HG02970 (cell line): ENCODE data around the gene ADM.

Source experiments
- ATAC-seq: cut with Tn5 transposase; IDR thresholded peaks from one replicate; pipeline ENCODE4 v1.9.1; 2021; ENCODE audit warnings: mild to moderate bottlenecking, moderate library complexity, moderate number of reproducible peaks; ENCODE audit not compliant: unreplicated experiment, low FRiP score

Gene ADM

DNA sequence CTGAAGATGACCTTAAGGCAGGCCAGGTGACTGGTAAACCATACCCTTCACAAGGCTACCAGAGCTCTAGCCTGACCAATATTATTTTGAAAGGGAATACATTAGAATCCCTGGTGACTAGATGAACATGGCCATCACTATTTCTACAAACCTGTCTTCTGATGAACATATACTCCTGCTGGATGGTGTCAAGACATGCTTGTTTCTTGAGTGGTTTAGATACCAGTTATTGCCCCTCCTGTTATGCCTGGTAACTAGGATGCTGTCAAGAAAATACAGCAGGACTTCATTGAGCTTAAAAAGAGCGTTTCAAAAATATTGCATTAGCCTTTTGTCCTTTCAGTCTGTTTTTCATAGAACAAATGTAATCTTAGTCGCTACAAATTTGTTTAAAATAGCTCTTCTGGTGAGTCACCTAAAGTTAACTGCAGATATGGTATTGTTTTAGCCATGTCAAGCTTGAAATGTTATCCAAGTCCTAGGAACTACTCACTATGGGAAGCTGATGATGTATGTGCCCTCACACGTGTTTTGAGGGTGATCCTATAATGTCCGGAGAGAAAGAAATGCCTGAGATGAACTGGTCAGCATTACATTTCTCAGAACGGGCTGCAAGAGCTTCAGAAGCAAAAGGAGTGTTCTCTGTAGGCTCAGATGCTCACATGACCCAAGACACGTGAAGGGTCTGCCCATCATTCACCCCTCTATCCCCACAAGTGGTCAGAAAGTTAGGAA, 20.6 kb downstream of the ADM start:
- ATAC-seq = no peak

DNA sequence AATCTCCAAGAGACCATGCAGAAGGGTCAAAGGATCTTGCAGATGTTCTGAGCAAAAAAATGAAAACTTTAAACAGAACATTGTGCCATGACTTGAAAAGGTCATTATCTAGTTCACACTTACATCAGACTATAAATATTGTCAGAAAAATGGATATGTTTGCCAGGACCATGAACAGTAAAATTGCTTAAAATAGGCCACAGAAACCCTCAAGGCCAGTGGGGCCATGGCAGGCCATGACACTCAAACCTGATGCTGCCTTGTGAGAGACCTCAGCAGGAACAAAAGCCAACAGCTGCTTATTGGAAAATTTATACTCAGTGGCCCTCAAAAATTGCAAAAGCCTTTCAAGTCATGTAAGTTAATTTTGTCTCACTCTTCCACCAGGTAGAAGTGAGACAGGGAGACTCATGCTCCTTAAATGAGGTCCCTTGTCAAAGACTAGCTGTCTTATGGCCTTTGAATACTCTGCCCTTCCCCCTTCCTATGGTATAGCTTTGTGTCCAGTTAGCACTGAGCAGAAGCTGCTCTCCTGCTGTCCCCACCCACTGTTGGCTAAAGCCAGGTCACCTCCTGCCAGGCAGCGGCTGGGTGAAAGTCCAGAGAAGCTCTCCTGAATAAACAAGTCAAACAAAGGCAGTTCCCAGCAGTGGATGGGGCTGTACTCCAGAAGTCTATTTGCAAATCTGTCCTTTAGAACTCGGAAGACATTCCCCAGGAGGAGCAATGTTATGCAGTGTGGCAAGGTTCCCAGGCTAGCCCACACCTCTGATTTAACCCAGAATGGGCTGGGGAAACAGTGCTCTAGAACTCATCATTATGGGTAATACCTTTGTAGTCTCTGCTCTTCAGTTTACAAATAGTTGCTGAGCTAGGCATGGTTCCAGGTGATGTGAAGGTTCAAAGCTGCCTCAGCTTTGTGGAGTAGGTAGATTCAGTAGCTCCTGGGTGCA, 21.4 kb downstream of the ADM start:
- no peak for ATAC-seq

DNA sequence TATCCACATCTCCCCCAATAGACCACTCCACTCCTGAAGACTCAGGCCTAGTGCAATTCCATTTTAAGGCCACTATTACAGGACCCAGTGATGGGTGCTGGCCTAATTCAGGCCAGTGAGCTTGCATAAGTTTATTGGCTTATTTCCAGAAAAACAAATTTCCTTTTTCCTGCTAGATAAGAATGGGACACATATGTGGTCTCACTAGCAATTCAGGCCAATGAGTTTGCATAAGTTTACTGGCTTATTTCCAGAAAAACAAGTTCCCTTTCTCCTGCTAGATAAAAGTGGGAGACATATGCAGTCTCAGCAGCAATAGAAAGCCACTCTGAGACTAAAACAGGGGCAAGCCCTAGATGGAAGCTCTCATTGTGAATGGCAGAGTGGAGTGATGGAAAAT, 22.4 kb downstream of the ADM start:
- ATAC-seq = no peak

DNA sequence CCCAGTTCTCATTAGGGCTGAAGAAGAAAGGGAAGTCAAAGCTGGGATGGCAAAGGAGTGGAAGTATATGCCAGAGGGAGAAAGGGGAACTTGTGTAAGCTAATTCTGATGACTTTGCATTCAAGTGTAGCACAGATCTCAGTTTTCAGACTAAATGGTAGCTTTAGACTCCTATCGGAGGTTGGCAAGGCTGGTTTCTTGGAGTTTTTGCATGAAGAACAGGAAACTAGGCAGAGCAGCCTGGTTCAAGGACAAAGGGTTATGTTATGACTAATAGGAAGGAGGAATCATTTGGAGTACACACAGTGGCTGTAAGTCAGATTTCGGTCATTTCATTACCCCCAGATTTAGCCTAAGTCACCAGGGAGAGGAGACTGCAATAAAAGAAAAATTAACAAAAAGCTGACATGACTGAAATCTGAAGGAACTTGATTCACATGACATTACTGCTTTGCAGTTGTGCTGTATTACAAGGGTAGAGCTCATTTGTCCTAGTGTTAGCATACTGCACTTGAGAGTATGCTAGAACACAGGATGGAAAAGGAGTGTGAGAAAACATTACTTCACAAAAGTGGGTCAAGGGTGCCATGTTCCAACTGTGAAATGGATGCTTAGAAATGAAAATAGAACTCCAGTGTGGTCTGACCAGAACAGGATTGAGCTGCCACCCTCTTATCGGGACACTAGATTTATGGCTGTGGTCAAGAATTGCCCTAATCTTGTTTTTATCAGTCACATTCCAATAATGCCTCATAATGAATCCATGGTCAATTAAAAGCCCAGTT, 23.6 kb downstream of the ADM start:
- ATAC-seq = no peak

DNA sequence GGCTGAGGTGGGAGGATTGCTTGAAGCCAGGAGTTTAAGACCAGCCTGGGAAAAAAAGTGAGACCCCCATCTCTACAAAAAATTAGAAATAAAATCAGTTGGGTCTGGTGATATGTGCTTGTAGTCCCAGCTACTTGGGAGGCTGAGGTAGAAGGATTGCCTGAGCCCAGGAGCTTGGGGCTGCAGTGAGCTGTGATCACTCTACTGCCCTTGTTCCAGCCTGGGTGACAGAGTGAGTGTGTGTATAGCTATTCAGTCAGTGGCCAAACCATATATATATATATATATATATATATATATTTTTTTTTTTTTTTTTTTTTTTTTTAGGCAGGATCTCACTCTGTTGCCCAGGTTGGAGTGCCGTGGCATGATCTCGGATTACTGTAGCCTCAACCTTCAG, 24.5 kb downstream of the ADM start:
- ATAC-seq = no peak

DNA sequence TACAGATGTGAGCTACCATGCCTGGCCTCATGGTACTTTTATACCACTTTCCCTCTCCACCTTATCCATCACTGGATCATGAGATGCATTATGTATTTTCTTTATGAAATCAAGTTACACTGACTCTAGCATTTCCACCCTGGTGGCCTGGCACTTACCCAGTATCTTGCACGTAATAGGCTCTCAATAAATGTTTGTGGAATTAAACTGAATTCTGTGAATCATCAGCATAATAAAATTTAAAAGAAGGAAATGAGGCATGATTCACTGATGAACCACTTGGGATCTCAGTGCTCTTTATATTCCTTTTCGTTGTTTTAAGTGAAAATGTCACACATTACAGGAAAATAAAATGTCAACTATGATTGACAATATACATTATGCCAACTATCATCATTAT, 25.1 kb downstream of the ADM start:
- ATAC-seq = no peak

DNA sequence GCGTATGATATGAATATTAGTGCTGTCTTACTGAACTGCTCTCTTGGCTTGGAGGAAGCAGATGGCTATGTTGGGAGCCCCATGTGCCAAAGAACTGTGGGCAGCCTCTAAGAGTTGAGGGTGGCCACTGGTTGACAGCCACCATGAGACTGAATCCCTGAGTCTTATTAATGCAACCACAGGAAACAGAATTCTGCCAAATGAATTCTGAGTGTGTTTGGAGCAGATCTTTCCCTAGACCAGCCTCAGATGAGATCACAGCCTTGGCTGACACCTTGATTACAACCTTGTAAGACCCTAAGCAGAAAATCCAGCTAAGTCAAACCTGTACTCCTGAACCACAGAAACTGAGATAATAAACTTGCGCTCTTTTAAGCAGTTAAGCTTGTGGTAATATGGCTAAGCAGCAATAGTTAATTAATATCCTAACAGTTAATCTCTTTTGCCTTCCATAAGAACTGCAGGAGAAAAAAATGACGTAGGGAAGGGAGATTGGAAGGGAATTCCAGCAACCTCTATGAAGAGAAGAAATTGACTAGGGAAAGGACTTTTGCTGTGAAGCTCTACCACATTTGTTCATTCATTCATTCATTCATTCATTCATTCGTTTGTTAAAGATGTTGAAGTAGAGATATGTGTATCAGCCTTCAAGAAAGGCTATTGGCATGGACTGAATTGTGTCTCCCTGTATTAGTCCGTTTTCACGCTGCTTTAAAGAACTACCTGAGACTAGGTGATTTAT, 26.8 kb downstream of the ADM start:
- no peak for ATAC-seq

DNA sequence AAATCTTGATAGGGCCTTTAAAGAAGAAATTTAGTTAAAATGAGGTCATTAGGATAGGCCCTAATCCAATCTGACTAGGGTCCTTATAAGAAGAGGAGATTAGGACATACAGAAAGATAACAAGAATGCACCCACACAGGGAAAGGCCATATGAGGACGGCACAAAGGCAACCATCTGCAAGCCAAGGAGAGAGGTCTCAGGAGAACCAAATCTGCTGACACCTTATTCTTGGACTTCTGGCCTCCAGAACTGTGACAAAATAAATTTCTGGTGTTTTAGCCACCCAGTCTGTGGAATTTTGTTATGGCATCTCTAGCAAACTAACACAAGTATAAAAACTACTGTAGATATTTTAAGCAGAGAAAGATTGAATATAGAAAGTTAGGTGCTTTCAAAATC, 28.6 kb downstream of the ADM start:
- ATAC-seq = no peak

DNA sequence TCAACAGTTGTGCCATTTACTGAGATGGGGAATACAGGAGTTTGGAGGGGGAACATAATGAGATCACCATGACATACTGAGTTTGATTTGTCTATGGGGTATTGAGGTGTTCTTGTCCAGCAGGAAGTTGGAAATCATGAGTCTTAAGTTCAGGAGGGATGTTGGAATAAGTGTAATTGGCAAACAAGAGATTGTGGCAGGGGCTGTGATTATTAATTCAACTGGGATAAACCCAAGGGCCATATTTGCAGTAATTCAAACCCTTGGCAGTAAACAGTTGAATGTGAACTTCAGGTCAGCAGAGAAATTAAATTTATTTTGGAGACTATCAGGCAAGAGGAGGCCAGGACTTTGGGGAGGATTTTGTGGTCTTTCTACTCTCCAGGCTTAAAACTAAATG, 33.4 kb downstream of the ADM start:
- ATAC-seq = no peak

DNA sequence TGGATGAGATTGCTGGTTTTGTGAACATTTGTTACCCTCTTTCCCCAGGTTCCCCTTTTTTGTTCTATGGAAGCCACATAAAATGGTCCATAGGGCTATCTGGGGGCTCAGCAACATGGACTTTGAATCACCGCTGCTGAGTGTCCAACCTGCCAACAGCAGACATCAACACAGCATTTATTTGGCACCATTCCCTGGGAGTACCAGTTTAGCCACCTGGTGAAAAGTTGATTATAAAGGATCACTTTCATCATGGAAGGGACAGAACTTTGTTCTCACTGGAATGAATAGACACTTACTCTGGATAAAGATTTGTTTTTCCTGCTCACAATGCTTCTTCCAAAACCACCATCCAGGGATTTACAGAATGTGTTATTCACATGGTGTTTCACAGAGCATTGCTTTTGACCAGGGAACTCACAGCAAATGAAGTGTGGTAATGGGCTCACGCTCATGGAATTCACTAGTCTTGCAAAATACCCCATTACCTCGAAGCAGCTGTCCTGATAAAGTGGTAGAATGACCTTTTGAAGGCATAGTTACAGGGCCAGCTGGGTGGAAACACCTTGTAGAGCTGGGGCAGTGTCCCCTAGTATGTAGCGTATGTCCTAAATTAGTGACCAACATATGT, 43.9 kb downstream of the ADM start:
- ATAC-seq = no peak

DNA sequence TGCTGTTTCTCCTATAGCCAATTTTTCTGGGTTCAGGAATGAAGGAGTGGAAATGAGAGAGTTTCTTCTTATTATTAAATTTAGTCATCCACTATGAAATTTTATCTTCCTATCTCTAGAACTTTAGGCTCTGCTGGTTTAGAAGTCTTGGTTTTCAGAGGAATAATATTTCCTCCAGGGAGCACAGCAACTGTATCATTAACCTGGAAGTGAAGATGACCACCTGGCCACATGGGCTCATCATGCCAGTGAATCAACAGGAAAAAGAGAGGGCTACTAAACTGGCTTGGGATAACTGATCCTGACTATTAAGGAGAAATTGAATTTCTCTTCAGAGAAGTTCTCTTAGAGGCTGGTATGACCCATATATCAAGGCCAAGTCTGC, 44.4 kb downstream of the ADM start:
- no peak for ATAC-seq

DNA sequence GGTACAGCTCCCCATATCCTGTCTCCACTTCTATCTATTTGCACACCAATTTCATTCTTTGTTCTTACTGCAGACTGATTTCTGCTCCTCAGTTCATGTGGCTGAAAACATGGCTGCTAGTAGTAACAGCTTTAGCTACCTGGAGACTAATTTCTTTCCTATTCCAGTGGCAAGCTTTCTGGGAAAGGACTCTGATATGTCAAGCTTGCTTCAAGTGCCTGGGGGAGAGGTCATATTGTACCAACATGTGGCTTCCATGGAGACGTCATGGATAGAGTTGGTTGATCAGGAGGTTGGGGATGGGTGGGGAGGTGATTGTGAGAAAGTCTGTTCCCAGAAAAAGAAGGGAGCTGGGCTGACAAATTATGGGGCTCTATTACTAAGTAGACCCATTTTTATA, 44.9 kb downstream of the ADM start:
- no peak for ATAC-seq

DNA sequence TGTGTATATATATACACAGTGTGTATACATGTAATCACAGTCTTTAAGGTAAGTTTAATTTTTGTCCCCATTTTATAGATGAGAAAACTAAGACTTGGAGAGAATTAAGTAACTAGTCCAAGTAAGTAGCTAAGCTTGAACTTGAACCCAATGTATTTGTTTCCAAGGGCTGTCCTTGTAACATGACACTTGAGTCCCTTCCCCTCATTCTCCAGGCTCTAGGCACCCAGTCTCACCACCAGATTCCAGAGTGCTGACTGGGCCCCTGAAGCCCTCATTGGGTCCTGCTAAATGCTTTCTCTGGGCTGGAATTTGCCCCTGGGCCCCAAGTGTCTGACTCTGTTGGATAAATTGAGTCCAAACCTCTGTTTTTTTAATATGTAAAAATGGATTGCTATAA, 45.5 kb downstream of the ADM start:
- ATAC-seq = no peak

DNA sequence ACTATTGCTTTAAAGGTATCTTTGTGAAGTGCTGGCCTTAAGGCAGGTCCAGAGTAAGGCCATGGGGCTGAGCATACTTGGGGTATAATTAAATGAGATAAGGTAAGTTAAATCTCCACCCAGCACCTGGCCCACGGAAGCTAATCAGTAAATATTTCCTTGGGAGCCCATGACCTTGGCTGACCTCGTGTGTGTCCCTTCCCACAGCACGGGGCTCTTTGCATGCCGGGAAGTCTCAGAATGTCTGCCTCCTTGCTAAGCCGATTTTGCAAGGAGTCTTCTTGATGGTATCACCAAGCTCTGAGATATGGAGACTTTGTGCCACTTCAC, 46.5 kb downstream of the ADM start:
- no peak for ATAC-seq

DNA sequence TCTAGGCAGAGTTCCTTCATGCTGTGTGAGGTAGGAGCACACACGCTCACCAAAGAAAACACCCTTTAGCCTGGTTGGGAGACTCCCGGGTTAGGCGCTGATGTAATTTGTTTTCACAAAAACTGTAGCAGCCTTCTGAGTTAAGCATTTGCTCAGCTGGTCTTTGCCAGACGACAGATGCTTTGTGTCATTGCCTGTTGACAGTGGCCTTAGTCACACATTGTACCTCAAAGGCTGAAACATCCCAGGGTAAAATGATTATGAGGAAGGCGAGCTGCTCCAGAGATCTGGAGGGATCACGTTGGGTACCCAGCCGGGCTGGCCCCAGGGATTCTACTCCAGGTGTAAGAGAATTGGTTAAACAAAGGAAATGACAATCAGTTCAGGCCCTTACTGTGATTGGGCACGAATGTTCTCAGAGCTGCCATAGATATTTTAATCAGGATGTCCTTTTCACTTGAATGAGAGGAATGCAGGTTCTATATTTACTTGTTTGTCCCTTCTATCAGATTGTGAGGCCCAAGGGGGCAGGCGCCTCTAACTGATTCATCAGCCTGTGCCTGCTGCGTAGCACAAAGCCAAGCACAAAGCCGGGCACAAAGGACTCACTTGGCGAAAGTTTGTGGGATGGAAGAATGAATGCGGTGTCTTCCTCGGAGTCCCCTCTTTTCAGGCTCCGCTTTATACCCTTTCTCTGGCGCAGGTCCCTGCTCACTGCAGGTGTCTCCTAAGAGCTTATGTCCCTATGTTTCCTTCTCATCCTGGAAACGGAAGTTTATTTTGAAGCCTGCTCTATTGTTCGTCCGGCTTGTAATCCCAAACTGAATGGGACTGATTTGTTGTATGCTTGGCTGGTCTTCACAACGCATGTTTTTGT, 47.1 kb downstream of the ADM start:
- ATAC-seq = no peak

DNA sequence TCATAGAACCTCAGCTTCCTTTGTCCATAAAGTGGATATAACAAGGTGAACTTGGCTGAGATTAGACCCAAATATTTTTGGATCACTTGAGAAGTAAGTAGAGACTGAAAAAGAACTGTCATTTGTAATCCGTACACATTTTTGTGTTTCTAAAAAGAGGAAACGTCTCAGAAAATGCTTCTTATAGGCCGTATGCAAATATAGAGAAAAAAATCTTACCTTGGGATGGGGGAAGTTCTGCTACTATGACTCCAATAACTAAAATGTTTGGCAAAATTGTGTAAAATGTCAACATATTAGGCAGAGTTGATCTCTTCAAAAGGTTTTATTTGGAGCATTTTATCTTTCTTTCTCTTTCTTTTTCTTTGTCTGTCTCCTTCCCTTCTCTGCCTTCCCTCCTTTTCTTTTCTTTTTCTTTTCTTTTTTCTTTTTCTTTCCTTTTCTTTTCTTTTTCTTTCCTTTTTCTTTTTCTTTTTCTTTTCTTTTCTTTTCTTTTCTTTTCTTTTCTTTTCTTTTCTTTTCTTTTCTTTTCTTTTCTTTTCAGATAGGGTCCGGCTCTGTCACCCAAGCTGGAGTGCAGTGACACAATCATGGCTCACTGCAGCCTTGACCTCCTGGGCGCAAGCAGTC, 48.2 kb downstream of the ADM start:
- ATAC-seq = no peak

DNA sequence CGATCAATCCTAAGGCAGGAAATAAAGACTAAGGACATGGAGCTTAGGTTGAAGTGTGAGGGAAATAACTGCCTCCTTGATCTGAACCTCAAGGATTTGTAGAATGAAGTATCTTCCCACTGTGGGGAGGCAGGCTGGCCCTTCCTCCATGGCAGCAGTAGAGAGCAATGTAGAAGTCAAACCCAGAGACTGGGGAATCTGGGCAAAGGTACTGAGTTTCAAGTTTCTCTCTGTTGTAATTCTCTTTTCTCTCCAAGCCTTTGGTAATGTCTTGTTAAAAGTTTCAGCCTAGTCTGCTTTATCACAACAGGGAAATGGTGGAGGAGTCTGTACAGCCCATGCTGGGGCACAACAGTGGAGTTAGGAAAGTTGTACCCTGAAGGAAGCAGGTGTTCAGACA, 49.5 kb downstream of the ADM start:
- no peak for ATAC-seq

DNA sequence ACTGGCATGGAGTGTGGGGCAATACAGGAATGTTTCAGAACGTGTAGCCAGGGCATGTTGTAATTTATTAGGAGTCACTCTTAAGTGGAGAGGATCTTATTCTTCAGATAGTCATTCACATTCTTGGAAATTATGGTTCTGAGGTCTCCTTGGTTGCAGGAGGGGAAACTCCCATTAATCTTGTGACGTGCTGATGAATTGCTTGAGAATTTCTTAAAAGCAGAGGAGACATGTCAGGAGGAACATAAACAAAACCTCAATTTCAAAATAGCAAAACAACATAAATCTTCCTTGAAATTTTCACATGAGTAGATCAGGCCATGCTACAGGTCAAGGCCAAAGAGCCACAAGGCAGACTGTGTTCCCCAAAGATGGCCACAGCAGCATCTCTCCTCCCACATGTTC, 50.4 kb downstream of the ADM start:
- ATAC-seq = no peak

DNA sequence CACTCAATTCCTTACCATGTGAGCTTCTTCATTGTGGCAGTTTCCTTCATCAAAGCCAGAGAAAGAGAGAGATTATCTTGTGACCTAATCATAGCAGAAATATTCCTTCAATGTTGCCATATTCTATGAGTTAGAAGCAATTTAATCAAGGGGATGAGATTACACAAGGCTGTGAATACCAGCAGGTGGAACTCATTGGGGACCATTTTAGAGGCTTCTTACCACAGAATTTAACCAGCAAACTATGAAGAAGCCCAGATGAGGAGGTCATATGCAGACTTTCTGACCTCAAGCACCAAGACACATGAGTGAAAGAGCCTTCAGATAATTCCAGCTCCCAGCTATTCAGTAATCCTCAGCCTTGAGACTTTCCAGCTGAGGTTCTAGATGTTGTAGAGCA, 51.3 kb downstream of the ADM start:
- no peak for ATAC-seq
